Subcutaneous abdominal adipose tissue (tissue), 5 donors: Measurements from ENCODE around the gene RAMP3.

Source experiments
- H3K27ac ChIP-seq: one replicate; pipeline ENCODE4 v1.7.0; 2013; ENCODE audit warnings: low read depth, mild to moderate bottlenecking, inconsistent platforms, low read length, moderate library complexity
- H3K27me3 ChIP-seq, 5 donors: one replicate each; pipeline ENCODE4 v1.7.0; 2013; ENCODE audit warnings: low read length in 5 of 5, inconsistent platforms in 1 of 5; ENCODE audit not compliant: control insufficient read depth in 5 of 5, insufficient read depth in 4 of 5
- H3K36me3 ChIP-seq, 5 donors: one replicate each; pipeline ENCODE4 v1.7.0; 2013; ENCODE audit warnings: low read length in 5 of 5; ENCODE audit not compliant: control insufficient read depth in 5 of 5, insufficient read depth in 5 of 5
- H3K4me1 ChIP-seq, 5 donors: one replicate each; pipeline ENCODE4 v1.7.0; 2013; ENCODE audit warnings: low read length in 5 of 5, mild to moderate bottlenecking in 3 of 5, moderate library complexity in 1 of 5; ENCODE audit not compliant: control insufficient read depth in 5 of 5, insufficient read depth in 5 of 5
- H3K4me3 ChIP-seq, 5 donors: one replicate each; pipeline ENCODE4 v1.7.0; 2013; ENCODE audit warnings: low read length in 5 of 5, low read depth in 1 of 5
- H3K9ac ChIP-seq, 5 donors: one replicate each; pipeline ENCODE4 v1.7.0; 2013; ENCODE audit warnings: low read length in 5 of 5, mild to moderate bottlenecking in 4 of 5, moderate library complexity in 3 of 5
- H3K9me3 ChIP-seq, 5 donors: one replicate each; pipeline ENCODE4 v1.7.0; 2013; ENCODE audit warnings: low read length in 5 of 5; ENCODE audit not compliant: control insufficient read depth in 5 of 5
- donor health status: healthy.
- donor health status: healthy.
- donor health status: healthy.
- donor health status: healthy.
- donor health status: healthy.

The RAMP3 gene

GRCh38 chr7:45176091-45176490 is 18.5 kb downstream of the RAMP3 start:
- Histone ChIP-seq H3K9me3 (no peaks in the 10 kb centered on the region), H3K9ac (no peak overlapping the region), H3K27ac (no peak overlapping the region), H3K4me3 (no peak overlapping the region), H3K27me3 (peaks cover 0 to 5% (median 0%) of the 10 kb centered on the region in 5 donors), H3K36me3 (peaks cover 0 to 14% (median 0%) of the 10 kb centered on the region in 5 donors), H3K4me1 (peaks cover 0 to 6% (median 0%) of the 10 kb centered on the region in 5 donors)

- H3K4me3 ChIP-seq, result no peak overlapping the region
- peaks cover 0 to 6% (median 0%) of the 10 kb centered on the region in 5 donors for H3K4me1 ChIP-seq
- H3K27ac ChIP-seq, result no peak overlapping the region
- peaks cover 0 to 19% (median 0%) of the 10 kb centered on the region in 5 donors for H3K36me3 ChIP-seq
- no peak overlapping the region for H3K9ac ChIP-seq
- H3K27me3 ChIP-seq, result peaks cover 0 to 5% (median 0%) of the 10 kb centered on the region in 5 donors
- H3K9me3 ChIP-seq, result no peaks in the 10 kb centered on the region
These were observed 19.5 kb downstream of the RAMP3 start for GRCh38 chr7:45176886-45177731.

GRCh38 chr7:45177801-45178200 is 20.2 kb downstream of the RAMP3 start:
- H3K36me3 ChIP-seq, result peaks cover 0 to 21% (median 0%) of the 10 kb centered on the region in 5 donors
- H3K9me3 ChIP-seq, result no peaks in the 10 kb centered on the region
- no peak overlapping the region for H3K4me3 ChIP-seq
- no peak overlapping the region for H3K9ac ChIP-seq
- H3K4me1 ChIP-seq, result peaks cover 0 to 6% (median 0%) of the 10 kb centered on the region in 5 donors
- H3K27ac ChIP-seq, result no peak overlapping the region
- H3K27me3 ChIP-seq, result peaks cover 0 to 5% (median 0%) of the 10 kb centered on the region in 5 donors

- no peak overlapping the region for H3K4me3 ChIP-seq
- H3K9me3 ChIP-seq, result no peaks in the 10 kb centered on the region
- H3K27ac ChIP-seq, result no peak overlapping the region
- peaks cover 0 to 5% (median 0%) of the 10 kb centered on the region in 5 donors for H3K27me3 ChIP-seq
- H3K9ac ChIP-seq, result no peak overlapping the region
- peaks cover 0 to 27% (median 0%) of the 10 kb centered on the region in 5 donors for H3K36me3 ChIP-seq
- peaks cover 0 to 8% (median 0%) of the 10 kb centered on the region in 5 donors for H3K4me1 ChIP-seq
These were observed 20.9 kb downstream of the RAMP3 start for GRCh38 chr7:45178241-45179225.

GRCh38 chr7:45179666-45180065 is 22.1 kb downstream of the RAMP3 start:
- Histone ChIP-seq H3K27me3 (peaks cover 0 to 5% (median 0%) of the 10 kb centered on the region in 5 donors), H3K27ac (no peak overlapping the region)

GRCh38 chr7:45180084-45180986 is 22.7 kb downstream of the RAMP3 start:
- Histone ChIP-seq H3K4me1 (peaks cover 0 to 8% (median 0%) of the 10 kb centered on the region in 5 donors), H3K4me3 (no peak overlapping the region), H3K36me3 (peaks cover 0 to 32% (median 0%) of the 10 kb centered on the region in 5 donors), H3K27ac (no peak overlapping the region), H3K9ac (no peak overlapping the region), H3K9me3 (no peaks in the 10 kb centered on the region), H3K27me3 (peaks cover 0 to 5% (median 0%) of the 10 kb centered on the region in 5 donors)

More at GRCh38 chr7:45179666-45180065, 22.1 kb downstream of the RAMP3 start:
- no peak overlapping the region for H3K9ac ChIP-seq
- no peak overlapping the region for H3K4me3 ChIP-seq
- peaks cover 0 to 10% (median 0%) of the 10 kb centered on the region in 5 donors for H3K4me1 ChIP-seq
- H3K9me3 ChIP-seq, result no peaks in the 10 kb centered on the region
- H3K36me3 ChIP-seq, result peaks cover 0 to 28% (median 0%) of the 10 kb centered on the region in 5 donors

GRCh38 chr7:45181286-45181960 is 23.8 kb downstream of the RAMP3 start:
- H3K27me3 ChIP-seq, result peaks cover 0 to 5% (median 0%) of the 10 kb centered on the region in 5 donors
- peaks cover 0 to 7% (median 0%) of the 10 kb centered on the region in 5 donors for H3K4me1 ChIP-seq

GRCh38 chr7:45181991-45182855 is 24.6 kb downstream of the RAMP3 start:
- Histone ChIP-seq H3K27ac (no peak overlapping the region), H3K27me3 (peaks cover 0 to 5% (median 0%) of the 10 kb centered on the region in 5 donors), H3K4me3 (no peak overlapping the region), H3K4me1 (peaks cover 0 to 7% (median 0%) of the 10 kb centered on the region in 5 donors), H3K9ac (no peak overlapping the region), H3K9me3 (no peaks in the 10 kb centered on the region), H3K36me3 (peaks cover 0 to 37% (median 0%) of the 10 kb centered on the region in 5 donors)

More at GRCh38 chr7:45181286-45181960, 23.8 kb downstream of the RAMP3 start:
- no peak overlapping the region for H3K9ac ChIP-seq
- H3K36me3 ChIP-seq, result peaks cover 0 to 35% (median 0%) of the 10 kb centered on the region in 5 donors
- H3K27ac ChIP-seq, result no peak overlapping the region
- no peak overlapping the region for H3K4me3 ChIP-seq
- H3K9me3 ChIP-seq, result no peaks in the 10 kb centered on the region
